HepG2 (cell line): ENCODE measurements around the gene TRPV2. TPM values are rescaled to one million over a fixed set of nuclear protein-coding genes. Genes with fewer than 3 reads are reported as not detected.

Experiments used
- ATAC-seq: fragments of 200-7000 bp; cut with Tn5 transposase; 3 replicates; pipeline ENCODE4 v1.9.1; 2020; ENCODE audit warnings: mild to moderate bottlenecking, moderate library complexity
- BruUV-seq: library from RNA; stranded (reverse); fragments of 400-500 nt; replicated peaks from 2 replicates; lab custom pipeline; 2021; lab: Mats Ljungman, UMichigan
- CTCF ChIA-PET: fragments of 300-600 bp; formaldehyde crosslinking; extraction: SDS; loops from one replicate; lab custom pipeline; 2021; ENCODE audit warnings: low total read pairs, inconsistent platforms, low intra/inter-chr PET ratio; lab: Yijun Ruan, JAX
- POLR2A ChIA-PET: fragments of 350-600 bp; sonication (Branson Sonifier 250); formaldehyde crosslinking; loops from one replicate; lab custom pipeline; 2020; ENCODE audit warnings: antibody characterized with exemption, inconsistent platforms; lab: Yijun Ruan, JAX
- DNase-seq: peaks from one replicate; pipeline ENCODE4 v3.0.0-alpha.2; 2015; ENCODE audit warnings: low spot score
- FAIRE-seq: peaks from 3 replicates; lab custom pipeline; 2011; peaks lifted over from hg19 to GRCh38; lab: Jason Lieb, UNC
- H2AFZ ChIP-seq: one replicate; pipeline ENCODE4 v1.6.1; 2011; ENCODE audit warnings: low read length, inconsistent platforms
- H3K27ac ChIP-seq: fragments of 300-600 bp; 3 replicates; pipeline ENCODE4 v1.8.0; 2011; ENCODE audit warnings: mixed run types, mild to moderate bottlenecking, mixed read lengths, low read length, inconsistent platforms; ENCODE audit not compliant: insufficient read depth; ENCODE audit errors: extremely low read length
- H3K27me3 ChIP-seq, 2 experiments: fragments of 200-600 bp in 1 of 2; 2 replicates in 1 of 2; 3 replicates in 1 of 2; pipeline versions ENCODE4 v1.6.0 to v1.8.0; 2011; ENCODE audit warnings: low read length in 2 of 2, mild to moderate bottlenecking in 2 of 2, moderate library complexity in 2 of 2, inconsistent platforms in 1 of 2; ENCODE audit not compliant: insufficient read depth in 2 of 2, control insufficient read depth in 1 of 2
- H3K36me3 ChIP-seq, 2 experiments: fragments of 200-600 bp in 1 of 2; replicated peaks in 1 of 2; 2 replicates in 1 of 2; 3 replicates in 1 of 2; pipeline versions ENCODE4 v1.5.1 to v1.8.0; 2011; ENCODE audit warnings: low read length in 2 of 2, inconsistent platforms in 1 of 2; ENCODE audit not compliant: insufficient read depth in 2 of 2, control insufficient read depth in 1 of 2
- H3K4me1 ChIP-seq: 2 replicates; pipeline ENCODE4 v1.5.1; 2012; ENCODE audit warnings: low read length, inconsistent platforms; ENCODE audit not compliant: insufficient read depth
- H3K4me2 ChIP-seq: 2 replicates; pipeline ENCODE4 v1.6.0; 2011; ENCODE audit warnings: low read depth, low read length, inconsistent platforms
- H3K4me3 ChIP-seq, 3 experiments: fragments of 200-600 bp in 1 of 3; sonication (generic), shearing (Covaris generic) in 1 of 3; replicated peaks in 1 of 3; 2 replicates each; pipeline ENCODE4 v1.5.1; 2011 to 2016; ENCODE audit warnings: low read length in 3 of 3, inconsistent platforms in 2 of 3, low read depth in 2 of 3, mild to moderate bottlenecking in 2 of 3, control low read depth in 1 of 3, mixed read lengths in 1 of 3; ENCODE audit not compliant: insufficient read depth in 1 of 3
- H3K79me2 ChIP-seq: one replicate; pipeline ENCODE4 v1.6.1; 2011; ENCODE audit warnings: low read length, inconsistent platforms; ENCODE audit not compliant: insufficient read depth
- H3K9ac ChIP-seq: 2 replicates; pipeline ENCODE4 v1.6.0; 2011; ENCODE audit warnings: mild to moderate bottlenecking, low read depth, low read length, inconsistent platforms; ENCODE audit not compliant: insufficient read depth
- H3K9me3 ChIP-seq: 2 replicates; pipeline ENCODE4 v1.5.1; 2012; ENCODE audit warnings: mild to moderate bottlenecking, low read length
- H4K20me1 ChIP-seq: 2 replicates; pipeline ENCODE4 v1.6.0; 2011; ENCODE audit warnings: inconsistent platforms, mild to moderate bottlenecking, low read length, moderate library complexity; ENCODE audit not compliant: insufficient read depth
- CBFB ChIP-seq: sonication (generic); formaldehyde crosslinking; IDR thresholded peaks from 2 replicates; pipeline ENCODE4 v1.4.0; 2020; ENCODE audit warnings: missing genetic modification reagents
- CENPT ChIP-seq: sonication (generic); formaldehyde crosslinking; IDR thresholded peaks from 2 replicates; pipeline ENCODE4 v1.8.0; 2022; ENCODE audit warnings: low read depth, mild to moderate bottlenecking, moderate library complexity, missing genetic modification reagents
- DMAP1 ChIP-seq: IDR thresholded peaks from 2 replicates; pipeline ENCODE4 v1.6.1; 2016
- GTF3A ChIP-seq: sonication (generic); formaldehyde crosslinking; conservative IDR thresholded peaks from 2 replicates; pipeline ENCODE4 v1.4.0; 2020; ENCODE audit warnings: mild to moderate bottlenecking, missing genetic modification reagents
- NR2F6 ChIP-seq, 2 experiments: IDR thresholded peaks; 2 replicates each; pipeline ENCODE4 v1.6.1; 2016; ENCODE audit warnings: antibody characterized with exemption in 1 of 2, mild to moderate bottlenecking in 1 of 2
- PRMT3 ChIP-seq: sonication (generic); formaldehyde crosslinking; IDR thresholded peaks from 2 replicates; pipeline ENCODE4 v1.8.1; 2022; ENCODE audit warnings: low read depth, mild to moderate bottlenecking, moderate library complexity, missing genetic modification reagents, borderline replicate concordance
- SOX13 ChIP-seq, 3 experiments: fragments of 450-650 bp in 1 of 3; sonication (generic) in 1 of 3; formaldehyde crosslinking in 1 of 3; IDR thresholded peaks in 2 of 3; conservative IDR thresholded peaks in 1 of 3; 2 replicates each; pipeline versions ENCODE4 v1.5.0 to v1.6.1; 2016 to 2020; ENCODE audit warnings: antibody characterized with exemption in 1 of 3, mild to moderate bottlenecking in 1 of 3, missing compliant biosample characterization in 1 of 3, missing genetic modification reagents in 1 of 3, moderate library complexity in 1 of 3
- SOX5 ChIP-seq: IDR thresholded peaks from 2 replicates; pipeline ENCODE4 v1.6.1; 2016; ENCODE audit warnings: borderline replicate concordance
- ZBTB21 ChIP-seq: sonication (generic); formaldehyde crosslinking; IDR thresholded peaks from 2 replicates; pipeline ENCODE4 v1.4.0; 2020; ENCODE audit warnings: missing genetic modification reagents
- ZBTB37 ChIP-seq: sonication (generic); formaldehyde crosslinking; IDR thresholded peaks from 2 replicates; pipeline ENCODE4 v1.4.0; 2020; ENCODE audit warnings: mild to moderate bottlenecking, missing genetic modification reagents
- ZNF282 ChIP-seq: fragments of 450-650 bp; IDR thresholded peaks from 2 replicates; pipeline ENCODE4 v1.6.1; 2018; ENCODE audit not compliant: partially characterized antibody
- ZNF33B ChIP-seq: sonication (generic); formaldehyde crosslinking; IDR thresholded peaks from 2 replicates; pipeline ENCODE4 v1.5.1; 2020; ENCODE audit warnings: mild to moderate bottlenecking, missing genetic modification reagents
- WGBS: methylation state at CpG from one replicate; pipeline ENCODE4 v1.1.6; 2017; ENCODE audit warnings: low lambda C conversion rate; 5-methylcytosine and 5-hydroxymethylcytosine counted together
- in situ Hi-C: cut with HindIII; loops from 2 replicates; pipeline ENCODE4 v1.10.0; 2017; ENCODE audit warnings: low pct_unique_long_range_greater_than_20kb; ENCODE audit not compliant: extremely low pct_ligation_motif_present
- intact Hi-C: fragments of 100-400 bp; cut with micrococcal nuclease; formaldehyde crosslinking; loops from one replicate; pipeline ENCODE4 v1.10.0; 2022; ENCODE audit not compliant: unreplicated experiment
- polyA plus RNA-seq, 8 experiments: library from polyadenylated mRNA; depleted of rRNA in 3 of 8; stranded (reverse) in 7 of 8; unstranded in 1 of 8; fragments of >200 nt; fragmentation: Illumina TruSeq in 4 of 8; extraction: Trizol in 4 of 8; gene quantifications; 2 replicates each; pipeline versions ENCODE4 v1.2.1 to v1.2.3, GENCODE V29; 2011 to 2016; ENCODE audit warnings: low read depth in 4 of 8, missing spikeins in 1 of 8, mixed read lengths in 1 of 8; ENCODE audit not compliant: insufficient read depth in 1 of 8
- total RNA-seq, 5 experiments: library from RNA; depleted of rRNA; stranded (reverse); fragments of >200 nt; fragmentation: Illumina TruSeq; extraction: Trizol; gene quantifications; 2 replicates each; pipeline ENCODE4 v1.2.3, GENCODE V29; 2016; ENCODE audit warnings: low read depth in 1 of 5
- TF ChIP-seq, protein P1 (sequence below): sonication (generic); formaldehyde crosslinking; IDR thresholded peaks from 2 replicates; pipeline ENCODE4 v1.4.0; 2020; ENCODE audit warnings: missing genetic modification reagents
- TF ChIP-seq, protein P2 (sequence below): sonication (generic); formaldehyde crosslinking; IDR thresholded peaks from 2 replicates; pipeline ENCODE4 v1.5.0; 2020; ENCODE audit warnings: mild to moderate bottlenecking, missing genetic modification reagents, borderline replicate concordance

Gene TRPV2
- total and polyA plus RNA-seq, 2 of the 13 experiments (the other 11 are each of a cell fraction or from before 2014, with no cell fraction given): 13.6 to 21.3 TPM

- Histone ChIP-seq H3K4me1 (peaks cover 53% of the 10 kb centered on the region), H2AFZ (peak overlapping the region; percentile 22), H3K27ac (peak overlapping the region; percentile 4), H4K20me1 (peaks cover 16% of the 10 kb centered on the region), H3K4me3 (no peak overlapping the region), H3K4me2 (peak overlapping the region; percentile 74), H3K9ac (no peak overlapping the region), H3K9me3 (no peaks in the 10 kb centered on the region), H3K36me3 (peaks cover 4 to 5% of the 10 kb centered on the region in 2 experiments; a peak in 2 of 5 replicates), H3K79me2 (peaks cover 12% of the 10 kb centered on the region), H3K27me3 (no peaks in the 10 kb centered on the region; a peak in 1 of 5 replicates)
- POLR2A ChIA-PET: interaction anchor here (0.8 to 2.0 kb wide), 8 partner anchors 9 to 91 kb away, joined by 3 to 12 read pairs (median 4); no protein-coding TSS in a partner anchor
- intact Hi-C loops (no loop called here), in situ Hi-C loops (no loop called here)
- no TSS peak for BruUV-seq
- DNase-seq (peak; percentile 58), FAIRE-seq (peak; percentile 36), ATAC-seq (no peak)
- 27% methylated on average over 2 of the region's 2 CpGs for WGBS
- CTCF ChIA-PET: no interaction called here
- TF ChIP-seq ZNF33B (CRISPR knock-in tag) (no peak), ZBTB21 (CRISPR knock-in tag) (no peak), GTF3A (CRISPR knock-in tag) (no peak), SOX5 (CRISPR knock-in tag) (peak; percentile 51; the same call in 1 of the 2 replicates), SOX13 (IDR thresholded peaks at IDR 0.05) (no peak), SOX13 (CRISPR knock-in tag; conservative IDR thresholded peaks at IDR 0.05 in 1 of 2, IDR thresholded peaks at IDR 0.05 in 1 of 2) (peak in 1 of 2 experiments; percentile 81; a peak in 2 of 4 replicates), DMAP1 (no peak), ZNF282 (no peak), CBFB (no peak), PRMT3 (CRISPR knock-in tag) (no peak), ZBTB37 (CRISPR knock-in tag) (peak; percentile 60; the same call in 1 of the 2 replicates), CENPT (CRISPR knock-in tag) (no peak), NR2F6 (IDR thresholded peaks at IDR 0.05) (no peak), NR2F6 (CRISPR knock-in tag; IDR thresholded peaks at IDR 0.05) (no peak)
- TF ChIP-seq, protein P1, sequence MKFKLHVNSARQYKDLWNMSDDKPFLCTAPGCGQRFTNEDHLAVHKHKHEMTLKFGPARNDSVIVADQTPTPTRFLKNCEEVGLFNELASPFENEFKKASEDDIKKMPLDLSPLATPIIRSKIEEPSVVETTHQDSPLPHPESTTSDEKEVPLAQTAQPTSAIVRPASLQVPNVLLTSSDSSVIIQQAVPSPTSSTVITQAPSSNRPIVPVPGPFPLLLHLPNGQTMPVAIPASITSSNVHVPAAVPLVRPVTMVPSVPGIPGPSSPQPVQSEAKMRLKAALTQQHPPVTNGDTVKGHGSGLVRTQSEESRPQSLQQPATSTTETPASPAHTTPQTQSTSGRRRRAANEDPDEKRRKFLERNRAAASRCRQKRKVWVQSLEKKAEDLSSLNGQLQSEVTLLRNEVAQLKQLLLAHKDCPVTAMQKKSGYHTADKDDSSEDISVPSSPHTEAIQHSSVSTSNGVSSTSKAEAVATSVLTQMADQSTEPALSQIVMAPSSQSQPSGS (CRISPR knock-in tag): no peak
- TF ChIP-seq, protein P2, sequence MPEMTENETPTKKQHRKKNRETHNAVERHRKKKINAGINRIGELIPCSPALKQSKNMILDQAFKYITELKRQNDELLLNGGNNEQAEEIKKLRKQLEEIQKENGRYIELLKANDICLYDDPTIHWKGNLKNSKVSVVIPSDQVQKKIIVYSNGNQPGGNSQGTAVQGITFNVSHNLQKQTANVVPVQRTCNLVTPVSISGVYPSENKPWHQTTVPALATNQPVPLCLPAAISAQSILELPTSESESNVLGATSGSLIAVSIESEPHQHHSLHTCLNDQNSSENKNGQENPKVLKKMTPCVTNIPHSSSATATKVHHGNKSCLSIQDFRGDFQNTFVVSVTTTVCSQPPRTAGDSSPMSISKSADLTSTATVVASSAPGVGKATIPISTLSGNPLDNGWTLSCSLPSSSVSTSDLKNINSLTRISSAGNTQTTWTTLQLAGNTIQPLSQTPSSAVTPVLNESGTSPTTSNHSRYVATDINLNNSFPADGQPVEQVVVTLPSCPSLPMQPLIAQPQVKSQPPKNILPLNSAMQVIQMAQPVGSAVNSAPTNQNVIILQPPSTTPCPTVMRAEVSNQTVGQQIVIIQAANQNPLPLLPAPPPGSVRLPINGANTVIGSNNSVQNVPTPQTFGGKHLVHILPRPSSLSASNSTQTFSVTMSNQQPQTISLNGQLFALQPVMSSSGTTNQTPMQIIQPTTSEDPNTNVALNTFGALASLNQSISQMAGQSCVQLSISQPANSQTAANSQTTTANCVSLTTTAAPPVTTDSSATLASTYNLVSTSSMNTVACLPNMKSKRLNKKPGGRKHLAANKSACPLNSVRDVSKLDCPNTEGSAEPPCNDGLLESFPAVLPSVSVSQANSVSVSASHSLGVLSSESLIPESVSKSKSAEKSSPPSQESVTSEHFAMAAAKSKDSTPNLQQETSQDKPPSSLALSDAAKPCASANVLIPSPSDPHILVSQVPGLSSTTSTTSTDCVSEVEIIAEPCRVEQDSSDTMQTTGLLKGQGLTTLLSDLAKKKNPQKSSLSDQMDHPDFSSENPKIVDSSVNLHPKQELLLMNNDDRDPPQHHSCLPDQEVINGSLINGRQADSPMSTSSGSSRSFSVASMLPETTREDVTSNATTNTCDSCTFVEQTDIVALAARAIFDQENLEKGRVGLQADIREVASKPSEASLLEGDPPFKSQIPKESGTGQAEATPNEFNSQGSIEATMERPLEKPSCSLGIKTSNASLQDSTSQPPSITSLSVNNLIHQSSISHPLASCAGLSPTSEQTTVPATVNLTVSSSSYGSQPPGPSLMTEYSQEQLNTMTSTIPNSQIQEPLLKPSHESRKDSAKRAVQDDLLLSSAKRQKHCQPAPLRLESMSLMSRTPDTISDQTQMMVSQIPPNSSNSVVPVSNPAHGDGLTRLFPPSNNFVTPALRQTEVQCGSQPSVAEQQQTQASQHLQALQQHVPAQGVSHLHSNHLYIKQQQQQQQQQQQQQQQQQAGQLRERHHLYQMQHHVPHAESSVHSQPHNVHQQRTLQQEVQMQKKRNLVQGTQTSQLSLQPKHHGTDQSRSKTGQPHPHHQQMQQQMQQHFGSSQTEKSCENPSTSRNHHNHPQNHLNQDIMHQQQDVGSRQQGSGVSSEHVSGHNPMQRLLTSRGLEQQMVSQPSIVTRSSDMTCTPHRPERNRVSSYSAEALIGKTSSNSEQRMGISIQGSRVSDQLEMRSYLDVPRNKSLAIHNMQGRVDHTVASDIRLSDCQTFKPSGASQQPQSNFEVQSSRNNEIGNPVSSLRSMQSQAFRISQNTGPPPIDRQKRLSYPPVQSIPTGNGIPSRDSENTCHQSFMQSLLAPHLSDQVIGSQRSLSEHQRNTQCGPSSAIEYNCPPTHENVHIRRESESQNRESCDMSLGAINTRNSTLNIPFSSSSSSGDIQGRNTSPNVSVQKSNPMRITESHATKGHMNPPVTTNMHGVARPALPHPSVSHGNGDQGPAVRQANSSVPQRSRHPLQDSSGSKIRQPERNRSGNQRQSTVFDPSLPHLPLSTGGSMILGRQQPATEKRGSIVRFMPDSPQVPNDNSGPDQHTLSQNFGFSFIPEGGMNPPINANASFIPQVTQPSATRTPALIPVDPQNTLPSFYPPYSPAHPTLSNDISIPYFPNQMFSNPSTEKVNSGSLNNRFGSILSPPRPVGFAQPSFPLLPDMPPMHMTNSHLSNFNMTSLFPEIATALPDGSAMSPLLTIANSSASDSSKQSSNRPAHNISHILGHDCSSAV (CRISPR knock-in tag): no peak
Observed at GRCh38 chr17:16377941-16378341, 37.4 kb upstream of the TRPV2 start.
